Left lung (tissue), 10 donors: ENCODE results near the gene NET1. TPM values are rescaled to one million over a fixed set of nuclear protein-coding genes. Genes with fewer than 3 reads are reported as not detected.
"Not testable (repeated sequence)": the region's sequence is repeated elsewhere in the genome, so short reads cannot be mapped to it uniquely, and the experiment has no call there.

Source experiments
- ATAC-seq: fragments of 200-7000 bp; cut with Tn5 transposase; one replicate; pipeline ENCODE4 v1.9.1; 2020; ENCODE audit warnings: moderate library complexity
- DNase-seq, 4 donors: peaks; one replicate each; pipeline ENCODE4 v3.0.0-alpha.2; 2013 to 2020
- H3K27ac ChIP-seq, 2 donors: fragments of 200-600 bp; sonication (generic) in 1 of 2; one replicate each; pipeline versions ENCODE4 v1.5.0 to v1.8.0; 2020 to 2021
- H3K27me3 ChIP-seq, 2 donors: fragments of 200-600 bp; sonication (generic) in 1 of 2; one replicate each; pipeline versions ENCODE4 v1.5.0 to v1.8.0; 2020 to 2021
- H3K36me3 ChIP-seq, 2 donors: fragments of 200-600 bp; sonication (generic) in 1 of 2; one replicate each; pipeline versions ENCODE4 v1.5.0 to v1.8.0; 2020 to 2021
- H3K4me1 ChIP-seq, 2 donors: fragments of 200-600 bp; one replicate each; pipeline ENCODE4 v1.8.0; 2021
- H3K4me3 ChIP-seq, 2 donors: fragments of 200-600 bp; sonication (generic) in 1 of 2; one replicate each; pipeline versions ENCODE4 v1.5.0 to v1.8.0; 2020 to 2021; ENCODE audit warnings: mild to moderate bottlenecking in 1 of 2
- H3K9me3 ChIP-seq, 2 donors: fragments of 200-600 bp; sonication (generic) in 1 of 2; one replicate each; pipeline versions ENCODE4 v1.5.0 to v1.8.0; 2020 to 2021
- CTCF ChIP-seq, 2 donors: fragments of 200-600 bp; sonication (generic) in 1 of 2; IDR thresholded peaks; one replicate each; pipeline versions ENCODE4 v1.5.0 to v1.8.0; 2021; ENCODE audit warnings: antibody characterized with exemption in 2 of 2
- intact Hi-C, 2 donors: fragments of 100-400 bp; cut with DNase I; formaldehyde crosslinking; loops; one replicate each; pipeline versions ENCODE4 v1.11.2 to v1.14.2; 2022
- polyA plus RNA-seq, 6 donors: library from polyadenylated mRNA; unstranded; fragments of 120-200 nt; gene quantifications; one replicate each; pipeline ENCODE4 v1.2.1, GENCODE V29; 2013; ENCODE audit not compliant: insufficient read length in 6 of 6
- total RNA-seq, 2 donors: library from RNA; stranded (reverse); fragmentation: NEBNext Ultra II Directional; extraction: Animal tissue kit (Norgen Biotek cat#: 25700); gene quantifications; one replicate each; pipeline ENCODE4 v1.2.1, GENCODE V29; 2021
- donor health status: DM: no; HTN: yes; CAD: no.
- donor health status: DM: no; HTN: no; CAD: no.

The NET1 gene
- total and polyA plus RNA-seq, 8 donors, result 36.3 to 221 (median 154) TPM

GRCh38 chr10:5406918-5407317 lies 5.4 kb upstream of the NET1 start:
- H3K4me3 ChIP-seq, result no peak overlapping the region
- DNase-seq (no peak), ATAC-seq (no peak)
- no peaks in the 10 kb centered on the region for H3K36me3 ChIP-seq
- TF ChIP-seq CTCF (IDR thresholded peaks at IDR 0.05), result no peak
- peaks cover 0 to 8% of the 10 kb centered on the region in 2 donors for H3K27me3 ChIP-seq
- peaks cover 0 to 2% of the 10 kb centered on the region in 2 donors for H3K4me1 ChIP-seq
- H3K9me3 ChIP-seq, result no peaks in the 10 kb centered on the region
- intact Hi-C loops, result no loop called here
- H3K27ac ChIP-seq, result no peak overlapping the region

GRCh38 chr10:5410787-5411186 lies 1.6 kb upstream of the NET1 start:
- ATAC-seq, H3K36me3 ChIP-seq: not testable (repeated sequence)

GRCh38 chr10:5411941-5412276 lies 448 bp upstream of the NET1 start:
- DNase-seq (no peak), ATAC-seq (no peak)
- Histone ChIP-seq H3K4me1 (peaks cover 3 to 10% of the 10 kb centered on the region in 2 donors), H3K27ac (no peak overlapping the region), H3K9me3 (no peaks in the 10 kb centered on the region), H3K4me3 (peak overlapping the region; percentile 57 to 63), H3K27me3 (peaks cover 0 to 8% of the 10 kb centered on the region in 2 donors), H3K36me3 (no peaks in the 10 kb centered on the region)
- TF ChIP-seq CTCF (IDR thresholded peaks at IDR 0.05), result no peak
- intact Hi-C loops, result no loop called here

More at GRCh38 chr10:5410787-5411186, 1.6 kb upstream of the NET1 start:
- H3K9me3 ChIP-seq, DNase-seq, H3K4me3 ChIP-seq, intact Hi-C loops, H3K27ac ChIP-seq, H3K27me3 ChIP-seq: not testable (repeated sequence)
- H3K4me1 ChIP-seq, result peaks cover 3 to 10% of the 10 kb centered on the region in 2 donors

GRCh38 chr10:5413012-5413938 lies 918 bp downstream of the NET1 start:
- peak; percentile 46 for ATAC-seq
- peaks cover 0 to 8% of the 10 kb centered on the region in 2 donors for H3K27me3 ChIP-seq
- no peak overlapping the region for H3K27ac ChIP-seq
- H3K4me3 ChIP-seq, result peak overlapping the region; percentile 57 to 63
- no peak for TF ChIP-seq CTCF (IDR thresholded peaks at IDR 0.05)
- no peaks in the 10 kb centered on the region for H3K9me3 ChIP-seq
- peaks cover 3 to 10% of the 10 kb centered on the region in 2 donors for H3K4me1 ChIP-seq
- intact Hi-C loops, result no loop called here
- peak in 1 of 4 donors; percentile 21 for DNase-seq
- no peaks in the 10 kb centered on the region for H3K36me3 ChIP-seq

GRCh38 chr10:5416981-5417380 lies 4.6 kb downstream of the NET1 start:
- H3K27ac ChIP-seq, result no peak overlapping the region
- DNase-seq (no peak), ATAC-seq (no peak)
- H3K4me3 ChIP-seq, result no peak overlapping the region
- H3K9me3 ChIP-seq, result peaks cover 0 to 7% of the 10 kb centered on the region in 2 donors
- intact Hi-C loops, result no loop called here
- no peaks in the 10 kb centered on the region for H3K36me3 ChIP-seq
- no peaks in the 10 kb centered on the region for H3K27me3 ChIP-seq
- peaks cover 3 to 8% of the 10 kb centered on the region in 2 donors for H3K4me1 ChIP-seq
- TF ChIP-seq CTCF (IDR thresholded peaks at IDR 0.05), result no peak
